HCEC 1CT (cell line): ENCODE results near the gene SH2D4B.
"Not testable (repeated sequence)": the region's sequence is repeated elsewhere in the genome, so short reads cannot be mapped to it uniquely, and the experiment has no call there.

ENCODE experiments used
- DNase-seq: peaks from one replicate; pipeline ENCODE4 v3.0.0-alpha.2; 2017

Gene SH2D4B

DNA sequence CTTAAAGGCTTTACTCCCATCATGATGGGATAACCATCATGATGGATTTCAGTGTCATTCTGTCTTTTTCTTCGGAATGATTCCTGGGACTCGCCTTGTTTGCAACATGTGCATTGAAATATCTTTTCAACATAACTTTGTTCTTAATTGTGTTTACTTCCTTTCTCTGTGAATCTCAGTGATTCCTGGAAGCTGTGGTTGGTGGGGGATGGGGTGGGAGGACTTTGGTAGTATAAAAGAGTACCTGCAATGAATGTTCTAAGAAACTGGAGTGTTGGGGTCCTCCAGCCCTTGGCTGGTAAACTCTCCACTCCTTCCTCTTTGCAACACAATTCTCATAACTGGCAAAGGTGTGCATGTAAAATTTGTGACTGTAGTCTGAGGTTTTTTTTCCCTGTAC lies 11.5 kb upstream of the SH2D4B start:
- no peak for DNase-seq

DNA sequence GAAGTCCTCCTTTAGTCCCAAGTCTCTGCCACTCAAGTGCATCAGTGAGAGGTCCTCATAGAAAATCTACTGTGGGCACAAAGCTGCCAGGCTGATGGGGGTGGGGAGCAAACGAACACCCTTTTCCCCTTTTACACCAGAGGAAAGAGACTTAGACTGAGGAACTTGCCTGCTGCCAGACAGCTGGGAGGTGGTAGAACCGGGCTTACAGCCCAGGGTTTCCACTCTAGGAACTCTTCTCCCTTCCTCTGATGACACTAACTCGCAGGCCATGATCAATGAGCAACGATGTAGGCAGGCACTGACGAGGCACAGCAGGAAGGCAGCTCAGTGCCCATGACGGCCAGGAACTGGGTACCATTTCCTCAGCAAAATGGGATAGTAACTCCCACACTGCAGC lies 11.0 kb upstream of the SH2D4B start:
- no peak for DNase-seq

DNA sequence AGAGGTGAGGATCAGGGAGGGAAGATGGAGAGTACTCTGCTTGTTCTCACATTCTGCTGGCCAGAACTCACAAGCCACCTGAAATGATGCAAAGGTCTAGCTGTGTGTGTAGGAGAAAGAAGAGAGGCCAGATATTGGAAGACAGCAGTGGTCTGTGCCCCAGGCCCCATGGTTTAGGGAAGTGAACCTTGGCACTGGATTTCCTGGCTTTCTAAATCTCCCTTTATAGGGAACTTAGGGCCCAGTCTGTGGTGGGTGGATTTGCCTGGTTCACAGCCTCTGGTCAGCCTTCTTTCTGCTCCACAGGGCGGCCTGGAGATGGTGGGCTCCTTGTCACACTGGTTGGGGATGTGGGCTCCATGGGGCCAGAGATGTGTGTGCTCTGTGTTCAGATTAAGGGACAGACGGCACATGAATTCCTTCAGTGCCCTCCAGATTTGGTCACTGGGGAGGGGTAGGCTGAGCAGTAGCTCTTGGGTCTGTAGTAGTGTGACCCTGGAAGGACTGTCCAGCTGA lies 9.5 kb upstream of the SH2D4B start:
- no peak for DNase-seq

DNA sequence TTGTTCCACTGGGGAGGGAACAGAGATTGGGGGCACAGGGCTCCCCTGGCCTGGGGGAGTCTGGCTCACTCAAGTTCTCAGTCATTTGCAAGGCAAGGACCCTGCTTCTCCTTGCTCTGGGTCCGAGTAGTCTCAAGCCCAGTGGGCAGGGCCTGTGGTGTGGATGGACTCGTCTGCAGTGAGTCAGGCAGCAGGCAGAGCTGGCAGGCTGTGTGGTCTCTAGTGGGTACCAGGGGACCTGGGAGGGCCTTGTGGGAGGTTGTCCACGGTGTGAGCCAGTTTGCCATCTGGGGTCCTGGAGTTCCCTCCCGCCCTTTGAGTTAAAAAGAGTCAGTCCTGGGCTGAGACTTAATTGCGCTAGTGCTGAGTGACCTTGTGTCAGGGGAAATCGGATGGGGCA lies 8.8 kb upstream of the SH2D4B start:
- no peak for DNase-seq

DNA sequence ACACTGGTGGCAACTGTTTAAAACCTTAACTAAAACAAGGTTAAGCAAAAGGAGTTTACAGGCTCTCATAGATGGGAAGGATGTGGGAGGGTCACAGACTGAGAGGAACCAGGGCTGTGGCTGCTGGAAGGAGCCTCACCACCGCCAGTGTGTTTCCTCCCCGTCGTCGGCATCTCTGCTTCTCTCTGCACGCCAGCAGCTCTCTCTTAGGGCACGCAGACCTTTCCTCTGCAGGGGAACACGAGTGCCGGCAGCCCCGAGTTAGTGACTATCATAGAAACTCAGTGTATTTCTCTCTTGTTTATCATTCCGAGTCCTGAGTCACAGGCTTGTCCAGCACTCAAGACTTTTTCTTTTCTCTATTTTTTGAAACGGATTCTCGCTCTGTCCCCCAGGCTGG lies 8.1 kb upstream of the SH2D4B start:
- DNase-seq: no peak

DNA sequence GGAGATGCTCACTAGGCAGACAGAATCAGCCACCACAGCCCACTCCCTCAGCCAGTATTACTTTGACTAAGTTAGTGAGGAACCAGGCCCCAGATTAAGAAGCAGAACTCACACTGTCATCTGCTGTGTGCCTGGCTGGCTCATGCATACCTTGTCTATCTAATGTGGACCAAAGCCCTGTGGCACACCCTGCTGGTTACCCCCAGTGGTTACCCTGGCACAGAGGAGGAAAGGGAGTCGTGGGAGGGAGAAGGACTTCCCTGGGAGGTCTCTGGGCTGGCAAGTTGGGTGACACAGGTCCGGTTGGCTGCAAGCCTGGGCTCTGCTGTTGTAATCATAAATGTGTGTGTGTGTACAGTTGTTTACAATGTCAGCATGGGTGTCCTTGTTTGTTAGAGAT lies 7.5 kb upstream of the SH2D4B start:
- DNase-seq: no peak

DNA sequence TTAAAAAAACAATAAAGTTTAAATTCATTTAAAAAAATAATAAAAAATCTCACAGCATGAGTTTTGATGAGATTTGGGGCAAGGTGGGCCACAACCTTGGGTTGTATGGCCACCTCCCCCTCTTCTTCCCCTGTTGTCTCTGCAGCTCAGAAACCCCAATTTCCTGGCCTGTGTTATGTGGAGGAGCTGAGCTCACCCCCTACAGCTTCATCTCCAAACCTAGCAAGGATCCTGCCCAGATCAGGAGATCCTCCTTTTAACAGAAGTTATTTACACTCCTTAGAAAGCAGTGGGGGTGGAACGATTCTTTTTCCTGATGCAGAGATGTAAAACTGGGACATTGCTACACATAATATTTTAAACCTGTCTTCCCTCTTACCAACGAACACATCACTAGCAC lies 6.9 kb upstream of the SH2D4B start:
- DNase-seq: no peak

DNA sequence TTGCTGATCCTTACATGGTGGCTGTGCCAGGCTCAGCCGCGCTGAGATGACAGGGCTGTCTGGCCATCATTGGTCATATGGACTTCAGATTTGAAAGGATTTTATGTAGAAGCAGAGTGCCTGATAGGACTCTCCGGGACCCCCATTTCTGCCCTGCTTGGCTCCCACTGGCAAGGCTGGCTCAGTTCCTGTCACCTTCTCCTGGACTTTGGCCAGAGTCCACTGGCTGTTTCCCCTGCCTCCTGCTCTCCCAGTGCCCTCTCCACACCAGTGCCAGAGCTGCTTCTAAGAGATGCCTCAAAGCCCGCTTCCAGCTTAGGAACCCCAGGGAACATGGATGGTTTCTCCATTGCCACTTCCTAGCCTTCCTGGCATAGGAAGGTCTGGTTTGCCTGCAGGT lies 5.1 kb upstream of the SH2D4B start:
- DNase-seq: no peak

DNA sequence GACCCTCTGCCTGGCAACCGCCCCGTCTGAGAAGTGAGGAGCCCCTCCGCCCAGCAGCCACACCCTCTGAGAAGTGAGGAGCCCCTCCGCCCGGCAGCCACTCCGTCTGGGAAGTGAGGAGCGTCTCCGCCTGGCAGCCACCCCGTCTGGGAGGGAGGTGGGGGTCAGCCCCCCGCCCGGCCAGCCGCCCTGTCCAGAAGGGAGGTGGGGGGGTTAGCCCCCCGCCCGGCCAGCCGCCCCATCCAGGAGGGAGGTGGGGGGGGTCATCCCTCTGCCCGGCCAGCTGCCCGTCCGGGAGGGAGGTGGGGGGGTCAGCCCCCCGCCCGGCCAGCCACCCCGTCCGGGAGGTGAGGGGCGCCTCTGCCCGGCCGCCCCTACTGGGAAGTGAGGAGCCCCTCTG lies 3.6 kb upstream of the SH2D4B start:
- DNase-seq: not testable (repeated sequence)

DNA sequence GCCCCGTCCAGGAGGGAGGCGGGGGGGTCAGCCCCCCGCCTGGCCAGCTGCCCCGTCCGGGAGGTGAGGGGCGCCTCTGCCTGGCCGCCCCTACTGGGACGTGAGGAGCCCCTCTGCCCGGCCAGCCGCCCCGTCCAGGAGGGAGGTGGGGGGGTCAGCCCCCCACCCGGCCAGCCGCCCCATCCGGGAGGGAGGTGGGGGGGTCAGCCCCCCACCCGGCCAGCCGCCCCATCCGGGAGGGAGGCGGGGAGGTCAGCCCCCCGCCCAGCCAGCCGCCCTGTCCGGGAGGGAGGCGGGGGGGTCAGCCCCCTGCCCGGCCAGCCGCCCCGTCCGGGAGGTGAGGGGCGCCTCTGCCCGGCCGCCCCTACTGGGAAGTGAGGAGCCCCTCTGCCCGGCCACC lies 3.1 kb upstream of the SH2D4B start:
- not testable (repeated sequence) for DNase-seq

DNA sequence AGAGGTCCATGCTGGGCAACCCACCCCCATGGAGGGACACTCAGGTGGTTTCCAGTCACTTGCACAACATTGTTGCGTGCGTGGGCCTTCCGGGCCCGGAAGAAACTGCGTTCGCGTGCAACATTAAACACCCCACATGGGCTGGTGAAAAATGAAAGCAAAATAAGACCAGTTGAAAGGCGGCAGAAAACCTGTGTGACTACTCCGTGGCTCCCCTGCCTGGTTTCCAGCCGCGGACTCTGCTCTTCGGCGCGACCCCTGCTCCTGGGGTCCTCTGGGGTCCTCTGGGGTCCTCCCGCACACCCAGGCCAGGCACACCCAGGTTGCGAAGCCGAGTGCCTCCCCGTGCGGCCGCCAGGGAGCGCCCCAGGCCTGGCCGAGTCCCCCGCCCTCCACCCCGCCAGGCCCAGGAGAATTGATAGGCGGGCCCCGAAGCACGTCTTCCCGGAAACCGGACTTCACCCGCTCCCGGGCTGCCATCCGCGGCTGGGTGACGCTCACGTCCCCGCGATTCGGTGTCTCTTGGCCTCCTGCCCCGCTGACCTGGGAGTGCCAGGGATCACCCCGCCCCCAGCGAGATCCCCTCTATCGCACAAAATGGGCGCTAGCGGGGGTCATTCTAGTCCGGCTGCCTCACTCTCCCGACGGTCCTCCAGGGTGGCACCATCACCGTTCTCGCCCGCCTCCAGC lies 1.9 kb upstream of the SH2D4B start:
- no peak for DNase-seq

DNA sequence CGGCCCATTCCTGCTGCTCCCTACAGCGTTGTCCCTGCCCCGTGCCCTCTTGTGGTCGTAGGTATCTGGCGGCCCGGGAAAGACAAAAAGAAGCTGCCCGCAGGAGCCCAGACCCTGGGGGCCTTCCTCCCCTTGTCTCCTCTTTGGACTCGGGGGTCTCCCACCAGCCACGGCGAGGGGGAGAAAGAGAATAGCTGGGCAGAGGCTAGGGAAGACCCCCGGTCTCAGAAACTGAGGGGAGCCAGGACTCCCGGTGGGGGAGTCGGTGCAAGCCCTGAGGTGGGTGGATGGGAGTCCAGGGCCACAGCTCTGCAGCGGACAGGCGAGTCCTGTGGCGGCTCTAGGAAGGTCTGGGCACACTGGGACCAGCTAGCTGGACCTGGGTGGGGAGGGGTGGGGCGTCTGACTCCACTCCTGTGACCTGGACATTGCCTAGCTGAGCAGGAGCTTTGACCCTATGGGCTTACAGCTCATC lies 1.3 kb upstream of the SH2D4B start:
- no peak for DNase-seq

DNA sequence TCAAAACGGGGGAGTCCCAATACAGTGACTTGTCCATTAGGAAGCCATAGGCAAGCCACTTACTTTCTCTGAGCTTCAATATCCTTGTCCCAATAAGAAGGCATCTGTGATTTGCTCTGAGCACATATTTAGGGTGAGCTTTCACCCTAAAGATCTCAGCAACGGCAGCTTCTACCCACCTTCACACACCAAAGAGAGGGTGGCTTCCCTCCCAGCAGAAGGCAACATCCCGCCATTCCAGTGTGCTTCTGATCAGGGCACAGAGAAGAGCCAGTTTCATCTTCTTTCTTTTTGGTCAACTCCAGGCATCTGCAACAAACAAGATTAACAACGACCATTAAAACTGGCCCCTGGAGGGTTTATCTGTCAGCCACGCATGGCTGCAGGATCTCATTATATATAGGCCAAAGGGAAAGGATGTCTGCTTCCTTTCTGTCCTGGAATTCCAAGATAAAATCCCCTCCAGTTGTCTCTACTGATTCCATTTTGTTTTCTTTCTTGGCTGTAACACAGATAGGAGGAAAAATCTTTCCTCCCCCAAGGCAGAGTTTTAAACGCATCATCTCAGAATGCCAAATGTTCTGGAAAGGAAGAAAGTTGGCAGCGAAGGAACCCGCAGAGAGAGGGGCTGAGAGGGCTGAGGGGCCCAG lies 491 bp upstream of the SH2D4B start:
- no peak for DNase-seq

DNA sequence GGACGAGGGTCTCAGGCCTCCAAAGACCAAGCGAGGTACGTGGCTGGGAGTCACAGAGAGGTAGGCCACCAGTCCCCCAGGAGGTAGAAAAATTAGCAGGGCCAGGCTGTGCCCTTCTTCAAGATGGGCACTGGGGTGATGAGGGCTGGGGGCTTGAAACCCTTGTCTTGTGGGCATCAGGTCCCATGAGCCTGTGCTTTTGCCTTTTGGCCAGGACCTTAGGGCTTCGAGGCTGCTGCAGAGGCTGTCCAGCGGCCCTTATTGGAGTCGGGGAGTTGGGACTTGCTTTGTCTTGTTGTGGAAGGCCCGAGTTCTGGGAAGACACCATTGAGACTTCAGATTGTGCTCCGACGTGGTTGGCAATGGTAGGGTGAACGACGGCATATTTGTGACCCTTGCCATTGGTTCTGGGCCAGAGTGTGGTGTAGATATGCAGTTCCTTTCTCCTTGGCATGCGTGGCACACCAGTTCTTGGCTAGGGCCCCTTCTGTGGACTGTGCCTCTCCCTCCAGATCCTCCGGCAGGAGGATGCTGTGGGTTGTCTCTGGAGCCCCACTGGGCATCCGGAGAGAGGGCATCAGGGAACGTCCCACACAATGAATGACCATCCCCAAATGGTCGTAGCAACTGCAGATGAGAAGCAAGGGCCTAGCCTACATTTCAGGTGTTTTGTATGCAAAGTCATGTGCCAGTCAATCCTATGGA lies 931 bp downstream of the SH2D4B start:
- no peak for DNase-seq

DNA sequence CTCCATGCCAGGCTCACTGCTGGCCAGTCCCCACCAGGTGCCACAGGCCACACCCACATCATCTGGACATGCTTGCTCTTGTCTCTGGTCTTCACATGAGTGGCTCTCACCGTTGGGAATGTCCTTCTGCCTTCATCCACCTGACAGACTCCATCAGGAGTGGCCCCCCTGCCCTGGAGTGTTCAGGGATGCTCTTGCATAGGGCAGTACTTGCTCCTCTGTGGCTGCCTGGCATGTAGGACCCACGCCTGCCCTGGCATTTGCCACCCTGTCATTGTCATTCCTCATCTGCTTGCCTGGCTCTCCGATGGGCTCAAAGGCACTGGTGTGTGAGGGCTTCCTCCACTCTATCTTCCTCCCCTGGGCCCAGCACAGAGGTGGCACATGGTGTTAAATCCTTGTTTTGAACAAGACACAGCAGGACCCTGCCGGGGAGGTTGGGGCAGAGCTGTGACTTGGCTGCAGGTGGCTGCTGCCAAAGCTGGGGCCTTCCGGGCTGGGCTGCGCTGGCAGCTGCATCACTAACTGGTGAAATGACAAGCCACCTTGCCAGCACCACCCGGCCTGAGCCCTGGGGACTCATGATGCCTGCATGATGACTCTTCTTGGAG lies 1.8 kb downstream of the SH2D4B start:
- DNase-seq: no peak

DNA sequence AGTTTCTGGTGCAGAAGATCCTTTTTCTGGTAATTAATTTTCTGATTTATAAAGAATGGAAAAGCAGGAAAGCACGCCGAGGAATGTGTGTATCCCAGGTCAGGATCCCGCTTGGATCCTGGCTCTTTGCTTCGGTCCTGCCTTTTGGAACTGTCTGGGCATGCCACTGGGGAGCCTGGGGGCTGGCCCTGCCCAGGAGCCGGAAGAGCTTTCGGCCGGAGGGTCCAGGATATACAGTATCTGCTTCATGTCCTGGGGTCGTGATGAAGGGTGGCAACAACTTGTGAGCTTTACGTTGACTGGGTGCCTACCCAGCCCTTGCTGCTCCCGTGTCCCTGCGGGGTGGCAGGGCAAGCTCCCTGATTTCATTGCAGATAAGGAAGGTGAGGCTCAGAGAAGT lies 2.4 kb downstream of the SH2D4B start:
- no peak for DNase-seq

DNA sequence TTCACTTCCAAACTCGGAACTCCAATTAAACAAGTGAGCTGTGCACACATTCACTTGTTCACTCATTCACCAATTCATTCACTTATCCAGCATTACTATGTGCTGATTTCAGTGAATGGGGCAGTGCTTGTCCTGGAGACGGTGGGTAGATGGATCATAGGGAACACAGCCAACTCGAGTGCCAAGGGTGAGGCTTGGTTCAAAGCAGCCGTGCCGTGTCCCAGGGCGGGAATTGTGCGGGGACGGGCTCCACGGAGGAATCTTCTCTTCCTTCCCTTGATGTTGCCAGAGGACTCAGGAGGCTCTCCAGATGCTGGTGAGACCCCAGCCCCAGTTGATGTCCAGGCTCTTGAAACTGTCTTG lies 2.9 kb downstream of the SH2D4B start:
- no peak for DNase-seq

DNA sequence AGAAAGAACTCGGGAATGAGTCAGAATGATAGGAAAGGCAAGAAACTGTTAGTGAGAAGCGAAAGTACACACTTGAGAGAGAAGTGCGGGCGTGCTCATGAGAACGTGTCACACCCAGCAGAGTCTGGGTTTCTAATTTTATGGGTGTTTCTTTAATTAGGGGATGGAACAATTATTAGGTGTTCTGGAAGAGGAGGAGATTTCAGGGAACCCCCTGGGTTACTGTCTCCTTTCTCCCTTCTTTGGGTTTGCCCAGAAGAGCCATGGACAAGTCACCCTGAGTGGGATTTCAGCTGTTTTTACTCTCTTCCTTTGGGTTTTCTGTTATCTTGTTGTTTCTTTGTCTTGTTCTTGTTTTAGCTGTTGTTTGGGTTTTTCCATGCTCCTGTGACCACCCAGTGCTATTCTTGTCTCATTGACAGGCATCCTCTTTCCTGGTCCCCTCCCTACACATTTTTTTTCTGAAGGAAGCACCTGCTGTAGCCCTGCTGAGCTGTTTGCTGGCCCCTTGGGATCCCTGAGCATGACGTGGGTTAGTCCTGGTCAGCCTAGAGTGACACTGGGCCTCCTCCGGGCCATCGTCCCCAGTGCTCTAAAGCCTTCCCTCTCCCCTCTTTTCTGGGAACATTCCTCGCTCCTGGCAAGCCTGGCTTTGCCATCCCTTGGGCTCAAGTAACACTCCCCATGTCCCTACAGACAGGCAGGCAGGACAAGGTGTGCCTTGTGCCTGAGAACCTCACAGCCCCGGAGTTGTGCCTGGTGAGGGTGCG lies 3.5 kb downstream of the SH2D4B start:
- DNase-seq: no peak

DNA sequence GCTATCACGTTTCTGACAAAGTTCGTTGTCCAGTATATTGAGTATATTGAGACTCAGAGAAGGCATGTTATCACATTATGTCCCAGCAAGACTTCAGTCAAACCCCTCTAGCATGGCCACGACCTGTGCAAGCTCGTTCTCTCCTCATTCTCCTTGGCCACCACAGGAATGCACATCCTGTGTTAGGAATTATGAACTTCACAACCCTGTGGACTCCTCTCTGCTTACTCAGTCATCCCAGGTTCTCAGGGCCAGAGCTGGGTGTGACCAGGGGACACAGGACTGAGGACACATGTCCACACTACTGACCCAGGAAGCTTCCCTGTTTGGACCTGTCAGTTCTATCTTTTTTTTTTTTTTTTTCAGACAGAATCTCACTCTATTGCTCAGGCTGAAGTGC lies 4.4 kb downstream of the SH2D4B start:
- DNase-seq: peak; percentile 12

DNA sequence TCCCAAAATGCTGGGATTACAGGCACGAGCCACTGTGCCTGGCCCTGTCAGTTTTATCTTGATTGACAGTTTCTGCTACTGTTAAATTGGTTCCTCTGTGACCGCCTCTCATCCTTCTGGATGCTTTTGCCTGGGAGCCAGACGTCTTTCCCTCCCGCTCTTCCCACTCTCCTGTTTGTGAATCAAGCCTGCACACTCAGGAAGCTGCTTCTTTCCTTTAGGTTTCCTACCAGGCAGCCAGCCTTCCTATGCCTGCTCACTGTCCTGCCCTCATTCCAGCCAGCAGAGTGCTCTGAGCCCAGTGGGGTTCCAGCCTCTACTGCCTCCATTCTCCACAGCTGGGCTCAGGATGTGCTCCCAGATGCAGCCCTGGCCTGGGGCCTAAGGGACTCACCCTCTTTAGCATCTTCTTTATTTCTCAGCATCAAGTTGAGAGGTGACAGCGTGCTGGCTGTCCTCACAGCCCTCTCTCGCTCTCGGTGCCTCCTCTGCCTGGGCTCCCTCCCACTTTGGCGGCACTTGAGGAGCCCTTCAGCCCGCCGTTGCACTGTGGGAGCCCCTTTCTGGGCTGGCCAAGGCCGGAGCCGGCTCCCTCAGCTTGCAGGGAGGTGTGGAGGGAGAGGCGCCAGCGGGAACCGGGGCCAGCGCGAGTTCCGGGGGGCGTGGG lies 5.1 kb downstream of the SH2D4B start:
- DNase-seq: no peak

DNA sequence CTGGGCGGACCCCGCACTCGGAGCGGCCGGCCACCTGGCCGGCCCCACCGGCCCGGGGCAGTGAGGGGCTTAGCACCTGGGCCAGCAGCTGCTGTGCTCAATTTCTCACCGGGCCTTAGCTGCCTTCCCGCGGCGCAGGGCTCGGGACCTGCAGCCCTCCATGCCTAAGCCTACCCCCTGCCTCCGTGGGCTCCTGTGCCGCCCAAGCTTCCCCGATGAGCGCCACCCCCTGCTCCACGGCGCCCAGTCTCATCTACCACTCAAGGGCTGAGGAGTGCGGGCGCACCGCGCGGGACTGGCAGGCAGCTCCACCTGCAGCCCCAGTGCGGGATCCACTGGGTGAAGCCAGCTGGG lies 5.6 kb downstream of the SH2D4B start:
- DNase-seq: not testable (repeated sequence)

DNA sequence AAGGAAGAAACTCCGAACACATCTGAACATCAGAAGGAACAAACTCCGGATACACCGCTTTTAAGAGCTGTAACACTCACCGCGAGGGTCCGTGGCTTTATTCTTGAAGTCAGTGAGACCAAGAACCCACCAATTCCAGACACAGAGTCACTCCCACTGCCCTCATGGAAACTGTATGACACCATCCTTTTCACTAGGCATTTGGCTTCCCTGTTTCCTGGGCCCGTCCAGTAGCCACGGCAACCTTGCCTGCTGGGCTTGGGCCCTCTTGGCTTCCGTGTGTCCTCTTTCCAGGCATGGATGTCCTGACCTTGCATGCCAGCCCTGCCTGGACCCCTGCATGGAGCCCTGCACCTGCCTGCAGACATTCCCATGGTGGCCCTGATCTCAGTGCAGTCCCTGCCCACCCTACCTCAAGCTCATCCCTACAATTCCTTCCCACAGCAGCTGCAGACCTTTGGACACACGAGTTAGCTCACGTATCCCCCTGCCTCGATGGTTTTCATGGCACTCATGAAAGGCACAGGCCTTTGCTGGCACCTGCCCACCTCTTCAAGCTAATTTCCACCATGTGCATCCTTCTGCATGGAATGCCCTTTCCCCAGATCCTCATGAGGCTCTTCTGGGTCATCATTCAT lies 6.7 kb downstream of the SH2D4B start:
- no peak for DNase-seq
